Caco-2 (cell line): Measurements from ENCODE around the gene SLC44A2. TPM values are rescaled to one million over a fixed set of nuclear protein-coding genes. Genes with fewer than 3 reads are reported as not detected.

ENCODE experiments used
- BruUV-seq: library from RNA; stranded (reverse); fragments of 400-500 nt; replicated peaks from 2 replicates; lab custom pipeline; 2021; lab: Mats Ljungman, UMichigan
- CTCF ChIA-PET: fragments of 300-600 bp; sonication (Branson Sonifier 250); formaldehyde crosslinking; loops from one replicate; lab custom pipeline; 2022; ENCODE audit warnings: antibody characterized with exemption; lab: Charles Lee
- POLR2A ChIA-PET: fragments of 300-600 bp; sonication (Branson Sonifier 250); formaldehyde crosslinking; loops from one replicate; lab custom pipeline; 2022; ENCODE audit warnings: antibody characterized with exemption; lab: Charles Lee
- DNase-seq, 2 experiments: peaks; one replicate each; pipeline versions ENCODE4 v3.0.0 to v3.0.0-alpha.2; 2020 to 2022
- H3K27me3 ChIP-seq: replicated peaks from 2 replicates; pipeline ENCODE4 v1.6.0; 2011; ENCODE audit warnings: low read length; ENCODE audit not compliant: control insufficient read depth, insufficient read depth
- H3K36me3 ChIP-seq: 2 replicates; pipeline ENCODE4 v1.5.1; 2011; ENCODE audit warnings: low read length; ENCODE audit not compliant: control insufficient read depth, insufficient read depth
- H3K4me1 ChIP-seq: fragments of 250-450 bp; sonication (Bioruptor Pico); 2 replicates; pipeline ENCODE4 v1.5.1; 2020; ENCODE audit warnings: mild to moderate bottlenecking
- H3K4me3 ChIP-seq: 2 replicates; pipeline ENCODE4 v1.5.1; 2011; ENCODE audit warnings: low read depth, mild to moderate bottlenecking, control low read depth, low read length
- H3K9me3 ChIP-seq: fragments of 250-450 bp; sonication (Bioruptor Pico); 2 replicates; pipeline ENCODE4 v1.5.1; 2020; ENCODE audit warnings: mild to moderate bottlenecking, moderate library complexity
- H3K27ac Mint-ChIP-seq: one replicate; pipeline ENCODE4 v1.8.0; 2022; ENCODE audit warnings: mixed read lengths; ENCODE audit not compliant: unreplicated experiment
- H3K27me3 Mint-ChIP-seq: one replicate; pipeline ENCODE4 v1.8.0; 2022; ENCODE audit warnings: mixed read lengths; ENCODE audit not compliant: insufficient read depth, unreplicated experiment
- H3K36me3 Mint-ChIP-seq: one replicate; pipeline ENCODE4 v1.8.0; 2022; ENCODE audit warnings: mild to moderate bottlenecking, mixed read lengths; ENCODE audit not compliant: insufficient read depth, unreplicated experiment
- H3K4me1 Mint-ChIP-seq: one replicate; pipeline ENCODE4 v1.8.0; 2022; ENCODE audit warnings: low read depth, mixed read lengths; ENCODE audit not compliant: unreplicated experiment
- H3K4me3 Mint-ChIP-seq: one replicate; pipeline ENCODE4 v1.8.0; 2022; ENCODE audit warnings: mild to moderate bottlenecking, moderate library complexity, mixed read lengths; ENCODE audit not compliant: unreplicated experiment
- H3K9me3 Mint-ChIP-seq: one replicate; pipeline ENCODE4 v1.8.0; 2022; ENCODE audit warnings: mixed read lengths; ENCODE audit not compliant: unreplicated experiment
- CTCF ChIP-seq, 2 experiments: fragments of 200-600 bp in 1 of 2; IDR thresholded peaks; 1 replicate in 1 of 2; 2 replicates in 1 of 2; pipeline versions ENCODE4 v1.5.1 to v1.8.0; 2011 to 2022; ENCODE audit warnings: antibody characterized with exemption in 1 of 2, control low read depth in 1 of 2, inconsistent platforms in 1 of 2, low read depth in 1 of 2, low read length in 1 of 2, mild to moderate bottlenecking in 1 of 2, moderate library complexity in 1 of 2; ENCODE audit not compliant: insufficient read depth in 1 of 2, severe bottlenecking in 1 of 2, unreplicated experiment in 1 of 2
- intact Hi-C: fragments of 100-400 bp; cut with micrococcal nuclease; formaldehyde crosslinking; loops from one replicate; pipeline ENCODE4 v1.10.0; 2022; ENCODE audit not compliant: unreplicated experiment
- total RNA-seq: library from RNA; stranded (reverse); gene quantifications from 2 replicates; pipeline ENCODE4 v1.2.3, GENCODE V29; 2022

SLC44A2 gene
- total RNA-seq, 1 experiment from 2014 or later, result 119 TPM

GRCh38 chr19:10691178-10691881 is 66.0 kb downstream of the SLC44A2 start:
- ChIA-PET CTCF (no interaction called here), POLR2A (no interaction called here)
- Histone ChIP-seq H3K36me3 (peaks cover 2% of the 10 kb centered on the region), H3K4me1 (peaks cover 6% of the 10 kb centered on the region; the same call in 1 of the 2 replicates), H3K4me3 (no peak overlapping the region), H3K27me3 (no peaks in the 10 kb centered on the region), H3K9me3 (no peaks in the 10 kb centered on the region)
- H3K27me3 Mint-ChIP-seq, result no peaks in the 10 kb centered on the region
- no peak for TF ChIP-seq CTCF (IDR thresholded peaks at IDR 0.05; ENCODE audit: insufficient read depth in 1 of 2, low read depth in 1 of 2, low read length in 1 of 2, severe bottlenecking in 1 of 2, unreplicated experiment in 1 of 2)
- no peak overlapping the region for H3K4me3 Mint-ChIP-seq
- BruUV-seq, result no TSS peak
- no peak for DNase-seq
- H3K36me3 Mint-ChIP-seq, result peaks cover 92% of the 10 kb centered on the region
- H3K27ac Mint-ChIP-seq, result no peak overlapping the region
- H3K4me1 Mint-ChIP-seq, result peaks cover 5% of the 10 kb centered on the region
- H3K9me3 Mint-ChIP-seq, result no peaks in the 10 kb centered on the region
- intact Hi-C loops, result no loop called here

- Histone ChIP-seq H3K9me3 (no peaks in the 10 kb centered on the region), H3K27me3 (no peaks in the 10 kb centered on the region), H3K36me3 (peaks cover 2% of the 10 kb centered on the region), H3K4me1 (peaks cover 6% of the 10 kb centered on the region; the same call in 1 of the 2 replicates), H3K4me3 (no peak overlapping the region)
- CTCF ChIA-PET, result no interaction called here
- POLR2A ChIA-PET, result no interaction called here
- DNase-seq, result no peak
- Mint-ChIP-seq H3K9me3 (no peaks in the 10 kb centered on the region), H3K36me3 (peaks cover 90% of the 10 kb centered on the region), H3K4me1 (peaks cover 6% of the 10 kb centered on the region), H3K27ac (no peak overlapping the region), H3K27me3 (no peaks in the 10 kb centered on the region), H3K4me3 (no peak overlapping the region)
- TF ChIP-seq CTCF (IDR thresholded peaks at IDR 0.05; ENCODE audit: insufficient read depth in 1 of 2, low read depth in 1 of 2, low read length in 1 of 2, severe bottlenecking in 1 of 2, unreplicated experiment in 1 of 2), result no peak
- BruUV-seq, result no TSS peak
- intact Hi-C loops, result no loop called here
Observed at GRCh38 chr19:10691883-10692282, 66.5 kb downstream of the SLC44A2 start.

- no peaks in the 10 kb centered on the region for H3K9me3 Mint-ChIP-seq
- intact Hi-C loops, result no loop called here
- peaks cover 6% of the 10 kb centered on the region; the same call in 1 of the 2 replicates for H3K4me1 ChIP-seq
- no peak overlapping the region for H3K4me3 ChIP-seq
- CTCF ChIA-PET, result interaction anchor here (0.6 kb wide), 2 partner anchors 69 to 222 kb away, joined by 3 to 5 read pairs; no protein-coding TSS in a partner anchor
- POLR2A ChIA-PET, result interaction anchor here (0.5 to 0.6 kb wide), 2 partner anchors 108 to 203 kb away, joined by 3 to 6 read pairs; no protein-coding TSS in a partner anchor
- H3K9me3 ChIP-seq, result no peaks in the 10 kb centered on the region
- peaks cover 1% of the 10 kb centered on the region for H3K36me3 ChIP-seq
- H3K36me3 Mint-ChIP-seq, result peaks cover 83% of the 10 kb centered on the region
- TF ChIP-seq CTCF (IDR thresholded peaks at IDR 0.05; ENCODE audit: insufficient read depth in 1 of 2, low read depth in 1 of 2, low read length in 1 of 2, severe bottlenecking in 1 of 2, unreplicated experiment in 1 of 2), result no peak
- DNase-seq, result no peak
- H3K27ac Mint-ChIP-seq, result peak overlapping the region; percentile 49
- H3K4me1 Mint-ChIP-seq, result peaks cover 6% of the 10 kb centered on the region
- BruUV-seq, result no TSS peak
- no peaks in the 10 kb centered on the region for H3K27me3 Mint-ChIP-seq
- H3K27me3 ChIP-seq, result no peaks in the 10 kb centered on the region
- H3K4me3 Mint-ChIP-seq, result no peak overlapping the region
Observed at GRCh38 chr19:10692673-10693264, 67.4 kb downstream of the SLC44A2 start.

Other genes starting within 250 kb of the SLC44A2 start
- gene TYK2, start 245.0 kb upstream of the SLC44A2 start, total RNA-seq, result 124 and 134 TPM in 2 replicates
- 154 and 164 TPM in 2 replicates for gene CDC37, start 222.0 kb upstream of the SLC44A2 start, total RNA-seq
- 3.6 and 3.7 TPM in 2 replicates for gene PDE4A, start 205.0 kb upstream of the SLC44A2 start, total RNA-seq
- 73.0 and 77.7 TPM in 2 replicates for gene KEAP1, start 122.2 kb upstream of the SLC44A2 start, total RNA-seq
- 0.57 and 0.67 TPM in 2 replicates for gene S1PR5, start 108.1 kb upstream of the SLC44A2 start, total RNA-seq
- gene ATG4D, start 81.6 kb upstream of the SLC44A2 start, total RNA-seq, result 34.3 and 34.6 TPM in 2 replicates
- 27.0 and 27.5 TPM in 2 replicates for gene KRI1, start 59.5 kb upstream of the SLC44A2 start, total RNA-seq
- 5.0 and 5.8 TPM in 2 replicates for gene CDKN2D, start 56.6 kb upstream of the SLC44A2 start, total RNA-seq
- 191 and 196 TPM in 2 replicates for gene AP1M2, start 38.2 kb upstream of the SLC44A2 start, total RNA-seq
- gene ILF3, start 28.8 kb downstream of the SLC44A2 start, total RNA-seq, result 399 and 401 TPM in 2 replicates
- 32.2 and 43.4 TPM in 2 replicates for gene QTRT1, start 75.9 kb downstream of the SLC44A2 start, total RNA-seq
- gene DNM2, start 92.5 kb downstream of the SLC44A2 start, total RNA-seq, result 137 and 138 TPM in 2 replicates
- 38.2 and 41.4 TPM in 2 replicates for gene TMED1, start 210.7 kb downstream of the SLC44A2 start, total RNA-seq
- gene C19orf38, start 222.9 kb downstream of the SLC44A2 start, total RNA-seq, result 0.61 and 1.1 TPM in 2 replicates
- gene CARM1, start 246.0 kb downstream of the SLC44A2 start, total RNA-seq, result 97.9 and 98.4 TPM in 2 replicates